ENCODE data around the gene SULT4A1. TPM values are rescaled to one million over a fixed set of nuclear protein-coding genes. Genes with fewer than 3 reads are reported as not detected.

The SULT4A1 gene
- total and polyA plus RNA-seq, 10 of the 15 experiments (the other 5 are each of a cell fraction or from before 2014, with no cell fraction given) = not detected

- POLR2A ChIA-PET = no interaction called here
- WGBS (ENCODE audit: insufficient coverage, insufficient replicate concordance, low lambda C conversion rate, missing lambda C conversion rate) = 14% methylated on average over 10 of the region's 10 CpGs
- CTCF ChIA-PET = no interaction called here
- Histone ChIP-seq H3K9me3 (replicated peaks; ENCODE audit: control insufficient read depth, insufficient read depth, low read length) (no peaks in the 10 kb centered on the region), H4K20me1 (ENCODE audit: control insufficient read depth, insufficient read depth) (no peaks in the 10 kb centered on the region), H3K4me3 (no peak overlapping the region), H3K36me3 (ENCODE audit: control insufficient read depth in 2 of 2, insufficient read depth in 2 of 2, low read length in 1 of 2) (no peaks in the 10 kb centered on the region), H3K9ac (ENCODE audit: control insufficient read depth, insufficient read depth, low read length) (no peak overlapping the region), H3K4me2 (ENCODE audit: control insufficient read depth, insufficient read depth) (no peak overlapping the region), H3K27ac (ENCODE audit: control insufficient read depth, insufficient read depth) (no peak overlapping the region), H3K27me3 (replicated peaks in 1 of 2; ENCODE audit: control insufficient read depth in 2 of 2, insufficient read depth in 2 of 2, low read length in 1 of 2) (peaks cover 1 to 3% of the 10 kb centered on the region in 2 experiments; a peak in 3 of 4 replicates), H2AFZ (ENCODE audit: control insufficient read depth, low read depth, low read length) (no peak overlapping the region), H3K79me2 (ENCODE audit: control insufficient read depth, insufficient read depth, low read length) (no peaks in the 10 kb centered on the region), H3K4me1 (ENCODE audit: control insufficient read depth, insufficient read depth, low read length) (no peaks in the 10 kb centered on the region)
- DNase-seq (ENCODE audit: low read depth, low spot score) = no peak
- BruUV-seq (replicated peaks) = no TSS peak
- in situ Hi-C loops (cut with MboI) (no loop called here), intact Hi-C loops (cut with micrococcal nuclease; ENCODE audit: unreplicated experiment) (no loop called here)
- no peak for ATAC-seq
- FAIRE-seq = no peak
- TF ChIP-seq ATF2 (IDR thresholded peaks at IDR 0.05; ENCODE audit: low read length) (no peak), BHLHE40 (IDR thresholded peaks at IDR 0.05; ENCODE audit: borderline replicate concordance in 1 of 2, low read depth in 2 of 2, low read length in 1 of 2) (no peak), TCF3 (IDR thresholded peaks at IDR 0.05; ENCODE audit: borderline replicate concordance, insufficient read depth, low read depth, low read length) (no peak), SUZ12 (IDR thresholded peaks at IDR 0.05; ENCODE audit: unreplicated experiment) (no peak), ELK1 (IDR thresholded peaks at IDR 0.05; ENCODE audit: low read depth, low read length) (no peak), SIN3A (IDR thresholded peaks at IDR 0.05; ENCODE audit: low read depth, low read length) (no peak), ESRRA (IDR thresholded peaks at IDR 0.05; ENCODE audit: low read length) (no peak), YBX1 (IDR thresholded peaks at IDR 0.05) (no peak), TBL1XR1 (IDR thresholded peaks at IDR 0.05; ENCODE audit: low read depth, low read length) (no peak)
- SMC1A ChIA-PET (ENCODE audit: uncharacterized antibody, unreplicated experiment) = no interaction called here
- RAD21 ChIA-PET (ENCODE audit: unreplicated experiment) = no interaction called here
Observed at GRCh38 chr22:43838161-43838560, 24.2 kb downstream of the SULT4A1 start.

All from GM12878 (cell line).